Esophagus squamous epithelium (tissue), 5 donors: ENCODE data around the gene CHIC2. TPM values are rescaled to one million over a fixed set of nuclear protein-coding genes. Genes with fewer than 3 reads are reported as not detected.

Experiments used
- DNase-seq: peaks from one replicate; lab custom pipeline; 2025; lab: John Stamatoyannopoulos, UW
- H3K27ac ChIP-seq, 4 donors: fragments of 200-600 bp; sonication (generic); one replicate each; pipeline ENCODE4 v1.5.1; 2016 to 2019; ENCODE audit warnings: mild to moderate bottlenecking in 1 of 4
- H3K27me3 ChIP-seq, 4 donors: fragments of 200-600 bp; sonication (generic); 1 replicate in 3 of 4; 2 replicates in 1 of 4; pipeline versions ENCODE4 v1.5.1 to v1.6.0; 2017 to 2021; ENCODE audit warnings: antibody characterized with exemption in 1 of 4
- H3K36me3 ChIP-seq, 3 donors: fragments of 200-600 bp; sonication (generic); one replicate each; pipeline ENCODE4 v1.5.1; 2016 to 2019
- H3K4me1 ChIP-seq, 3 donors: fragments of 200-600 bp; sonication (generic); one replicate each; pipeline ENCODE4 v1.5.1; 2017 to 2019
- H3K4me3 ChIP-seq, 4 donors: fragments of 200-600 bp; sonication (generic); 1 replicate in 3 of 4; 2 replicates in 1 of 4; pipeline ENCODE4 v1.5.1; 2016 to 2019; ENCODE audit warnings: mild to moderate bottlenecking in 2 of 4, moderate library complexity in 1 of 4
- H3K9me3 ChIP-seq, 3 donors: fragments of 200-600 bp; sonication (generic); one replicate each; pipeline ENCODE4 v1.5.1; 2016 to 2019
- POLR2A ChIP-seq, 4 donors: fragments of 450-650 bp; IDR thresholded peaks; one replicate each; pipeline ENCODE4 v1.6.1; 2017; ENCODE audit warnings: antibody characterized with exemption in 4 of 4, mild to moderate bottlenecking in 4 of 4, moderate library complexity in 3 of 4
- WGBS, 2 donors: methylation state at CpG; one replicate each; pipeline ENCODE4 v1.1.5; 2018; 5-methylcytosine and 5-hydroxymethylcytosine counted together
- intact Hi-C: fragments of 100-400 bp; cut with DNase I; formaldehyde crosslinking; loops from one replicate; pipeline ENCODE4 v1.15.0; 2022
- total RNA-seq, 4 donors: library from RNA; depleted of rRNA; stranded (reverse); fragments of >200 nt; gene quantifications; one replicate each; pipeline ENCODE4 v1.1.0, GENCODE V29; 2016
- TF ChIP-seq, protein P1 (sequence below), 6 experiments: fragments of 450-650 bp in 4 of 6; fragments of 200-600 bp in 2 of 6; sonication (generic) in 2 of 6; IDR thresholded peaks; one replicate each; pipeline ENCODE4 v1.5.1; 2016 to 2019; ENCODE audit warnings: antibody characterized with exemption in 6 of 6, mild to moderate bottlenecking in 4 of 6, moderate library complexity in 4 of 6
- donor health status: DM: yes; HTN: yes; CAD: no.

Gene CHIC2
- total RNA-seq, 4 donors from 2014 or later: 40.4 to 56.0 (median 44.7) TPM

DNA sequence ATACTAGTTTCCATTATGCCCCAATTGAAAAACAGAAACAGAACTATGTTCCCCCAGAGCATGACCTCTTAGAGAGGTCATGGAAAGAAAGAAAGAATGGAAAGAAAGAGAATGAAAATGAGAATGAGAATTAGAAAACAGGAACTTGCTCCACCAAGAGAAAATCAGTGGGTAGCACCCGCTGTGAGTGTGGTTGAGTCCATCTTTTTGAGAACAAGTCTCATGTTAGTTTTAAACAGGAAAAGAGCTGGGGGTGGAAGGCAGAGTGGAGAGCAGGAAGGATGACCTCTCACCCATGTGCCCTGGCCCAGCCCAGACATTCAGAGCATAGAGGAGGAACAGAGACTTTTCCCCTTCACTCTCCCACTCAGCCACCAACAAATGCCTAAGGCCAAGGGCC is 40.5 kb upstream of the CHIC2 start:
- TF ChIP-seq, protein P1, sequence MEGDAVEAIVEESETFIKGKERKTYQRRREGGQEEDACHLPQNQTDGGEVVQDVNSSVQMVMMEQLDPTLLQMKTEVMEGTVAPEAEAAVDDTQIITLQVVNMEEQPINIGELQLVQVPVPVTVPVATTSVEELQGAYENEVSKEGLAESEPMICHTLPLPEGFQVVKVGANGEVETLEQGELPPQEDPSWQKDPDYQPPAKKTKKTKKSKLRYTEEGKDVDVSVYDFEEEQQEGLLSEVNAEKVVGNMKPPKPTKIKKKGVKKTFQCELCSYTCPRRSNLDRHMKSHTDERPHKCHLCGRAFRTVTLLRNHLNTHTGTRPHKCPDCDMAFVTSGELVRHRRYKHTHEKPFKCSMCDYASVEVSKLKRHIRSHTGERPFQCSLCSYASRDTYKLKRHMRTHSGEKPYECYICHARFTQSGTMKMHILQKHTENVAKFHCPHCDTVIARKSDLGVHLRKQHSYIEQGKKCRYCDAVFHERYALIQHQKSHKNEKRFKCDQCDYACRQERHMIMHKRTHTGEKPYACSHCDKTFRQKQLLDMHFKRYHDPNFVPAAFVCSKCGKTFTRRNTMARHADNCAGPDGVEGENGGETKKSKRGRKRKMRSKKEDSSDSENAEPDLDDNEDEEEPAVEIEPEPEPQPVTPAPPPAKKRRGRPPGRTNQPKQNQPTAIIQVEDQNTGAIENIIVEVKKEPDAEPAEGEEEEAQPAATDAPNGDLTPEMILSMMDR (IDR thresholded peaks at IDR 0.05): no peak
- TF ChIP-seq POLR2A (IDR thresholded peaks at IDR 0.05): no peak
- H3K9me3 ChIP-seq: no peaks in the 10 kb centered on the region
- no peak overlapping the region for H3K27ac ChIP-seq
- DNase-seq: no peak
- no peak overlapping the region for H3K4me3 ChIP-seq
- H3K27me3 ChIP-seq: peaks cover 24 to 100% (median 35%) of the 10 kb centered on the region in 4 donors
- intact Hi-C loops: no loop called here
- H3K4me1 ChIP-seq: peaks cover 28 to 55% (median 37%) of the 10 kb centered on the region in 3 donors
- no peaks in the 10 kb centered on the region for H3K36me3 ChIP-seq
- 50 to 79% methylated on average over 1 of the region's 1 CpG for WGBS, 2 donors

- peak overlapping the region in 1 of 4 donors; percentile 19 for H3K4me3 ChIP-seq
- intact Hi-C loops: no loop called here
- no peak overlapping the region for H3K27ac ChIP-seq
- 35 to 36% methylated on average over 6 to 8 of the region's 8 CpGs for WGBS, 2 donors
- DNase-seq: no peak
- H3K27me3 ChIP-seq: peaks cover 26 to 100% (median 38%) of the 10 kb centered on the region in 4 donors
- no peaks in the 10 kb centered on the region for H3K36me3 ChIP-seq
- TF ChIP-seq, protein P1 (IDR thresholded peaks at IDR 0.05): no peak
- no peak for TF ChIP-seq POLR2A (IDR thresholded peaks at IDR 0.05)
- H3K9me3 ChIP-seq: no peaks in the 10 kb centered on the region
- H3K4me1 ChIP-seq: peaks cover 20 to 49% (median 35%) of the 10 kb centered on the region in 3 donors
These were observed 38.8 kb upstream of the CHIC2 start for GRCh38 chr4:54103190-54103574.

DNA sequence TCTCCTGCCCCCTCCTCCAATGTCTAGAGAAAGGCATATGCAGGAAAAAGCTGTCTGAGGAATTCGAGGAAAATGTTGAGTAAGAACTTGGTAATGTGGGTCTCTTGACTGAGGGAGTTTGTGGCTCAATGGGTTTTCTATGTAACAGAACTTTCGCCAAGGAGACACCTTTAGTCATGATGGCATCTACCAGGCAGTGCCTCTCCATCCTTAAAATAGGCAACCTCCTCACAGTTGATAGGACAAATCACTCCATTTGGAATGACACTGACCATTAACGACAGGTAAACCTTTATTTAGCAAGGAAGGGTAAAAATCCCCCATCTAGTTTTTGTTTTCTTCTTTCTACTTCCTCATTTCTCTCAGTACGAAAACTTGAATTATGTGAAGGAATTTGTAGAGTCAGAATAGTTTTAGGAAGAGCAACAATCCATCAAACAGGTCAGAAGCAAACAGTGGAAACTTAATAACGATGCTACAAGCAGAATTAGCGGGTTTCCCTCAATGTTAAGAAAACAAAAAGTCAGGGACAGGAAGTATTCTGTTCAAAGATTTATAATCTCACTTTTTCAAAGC is 38.2 kb upstream of the CHIC2 start:
- no peak for DNase-seq
- intact Hi-C loops: no loop called here
- Histone ChIP-seq H3K36me3 (no peaks in the 10 kb centered on the region), H3K9me3 (no peaks in the 10 kb centered on the region), H3K4me3 (no peak overlapping the region), H3K27ac (no peak overlapping the region), H3K27me3 (peaks cover 26 to 100% (median 36%) of the 10 kb centered on the region in 4 donors), H3K4me1 (peaks cover 20 to 46% (median 35%) of the 10 kb centered on the region in 3 donors)
- WGBS, 2 donors: 49 to 52% methylated on average over 6 of the region's 6 CpGs
- TF ChIP-seq, protein P1 (IDR thresholded peaks at IDR 0.05): no peak
- no peak for TF ChIP-seq POLR2A (IDR thresholded peaks at IDR 0.05)

GRCh38 chr4:54101190-54102041 is 37.0 kb upstream of the CHIC2 start:
- Histone ChIP-seq H3K4me3 (peak overlapping the region in 3 of 4 donors; percentile 22 to 62 (median 34)), H3K36me3 (no peaks in the 10 kb centered on the region), H3K27me3 (peaks cover 26 to 100% (median 42%) of the 10 kb centered on the region in 4 donors), H3K27ac (no peak overlapping the region), H3K4me1 (peaks cover 20 to 46% (median 35%) of the 10 kb centered on the region in 3 donors), H3K9me3 (no peaks in the 10 kb centered on the region)
- TF ChIP-seq POLR2A (IDR thresholded peaks at IDR 0.05): no peak
- TF ChIP-seq, protein P1 (IDR thresholded peaks at IDR 0.05): no peak
- 3 to 9% methylated on average over 18 to 21 of the region's 50 CpGs for WGBS, 2 donors
- no peak for DNase-seq
- intact Hi-C loops: no loop called here
